Measurements from ENCODE around the gene ZMPSTE24.
"Not testable (repeated sequence)": the region's sequence is repeated elsewhere in the genome, so short reads cannot be mapped to it uniquely, and the experiment has no call there.

ZMPSTE24 gene

DNA sequence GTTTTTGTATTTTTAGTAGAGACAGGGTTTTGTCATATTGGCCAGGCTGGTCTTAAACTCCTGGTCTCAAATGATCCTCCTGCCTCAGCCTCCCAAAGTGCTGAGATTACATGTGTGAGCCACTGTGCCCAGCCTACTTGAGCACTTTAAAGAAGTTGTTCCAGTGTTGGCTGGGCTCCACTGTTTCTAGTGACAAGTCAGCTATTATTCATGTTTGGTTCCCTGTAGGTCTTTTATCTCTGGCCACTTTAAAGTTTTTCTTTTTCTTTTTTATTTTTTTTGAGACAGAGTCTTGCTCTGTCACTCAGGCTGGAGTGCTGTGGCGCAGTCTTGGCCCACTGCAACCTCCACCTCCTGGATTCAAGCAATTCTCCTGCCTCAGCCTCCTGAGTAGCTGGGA lies 73.4 kb downstream of the ZMPSTE24 start:
- not testable (repeated sequence) for DNase-seq

DNA sequence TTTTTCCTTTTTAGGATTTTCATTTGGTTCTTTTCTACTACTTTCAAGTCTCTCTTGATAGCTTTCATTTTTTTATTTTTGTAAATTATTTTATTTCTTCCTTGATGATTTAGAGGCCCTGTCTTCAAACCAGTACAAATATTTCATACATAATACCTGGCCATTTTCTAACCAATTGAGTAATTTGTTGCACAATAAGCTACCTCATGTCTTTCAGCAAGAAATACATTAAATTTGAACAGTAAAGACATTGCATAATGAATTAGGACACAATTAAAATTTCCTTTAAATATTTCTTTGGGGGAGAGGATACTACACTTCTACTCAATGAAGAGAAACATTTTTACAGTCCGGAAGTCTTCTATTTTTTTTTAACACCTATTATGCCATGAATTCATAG lies 74.7 kb downstream of the ZMPSTE24 start:
- no peak for DNase-seq

DNA sequence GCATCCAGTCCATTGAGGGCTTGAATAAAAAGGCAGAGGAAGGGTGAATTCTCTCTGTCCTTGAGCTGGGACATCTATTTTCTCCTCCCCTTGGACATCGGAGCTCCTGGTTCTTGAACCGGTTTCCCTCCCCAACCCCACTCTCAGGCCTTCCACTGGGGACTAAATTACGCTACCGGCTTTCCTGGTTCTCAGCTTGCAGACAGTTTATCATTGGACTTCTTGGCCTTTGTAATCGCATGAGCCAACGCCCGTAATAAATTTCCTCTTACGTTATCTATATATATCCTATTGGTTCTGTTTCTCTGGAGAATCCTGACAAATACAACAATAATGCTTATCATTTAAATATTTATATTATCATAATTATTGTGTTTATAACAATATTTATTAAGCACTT lies 79.4 kb downstream of the ZMPSTE24 start:
- DNase-seq, result no peak

GRCh38 chr1:40338745-40339419 lies 80.8 kb downstream of the ZMPSTE24 start:
- DNase-seq, result peak; percentile 51

DNA sequence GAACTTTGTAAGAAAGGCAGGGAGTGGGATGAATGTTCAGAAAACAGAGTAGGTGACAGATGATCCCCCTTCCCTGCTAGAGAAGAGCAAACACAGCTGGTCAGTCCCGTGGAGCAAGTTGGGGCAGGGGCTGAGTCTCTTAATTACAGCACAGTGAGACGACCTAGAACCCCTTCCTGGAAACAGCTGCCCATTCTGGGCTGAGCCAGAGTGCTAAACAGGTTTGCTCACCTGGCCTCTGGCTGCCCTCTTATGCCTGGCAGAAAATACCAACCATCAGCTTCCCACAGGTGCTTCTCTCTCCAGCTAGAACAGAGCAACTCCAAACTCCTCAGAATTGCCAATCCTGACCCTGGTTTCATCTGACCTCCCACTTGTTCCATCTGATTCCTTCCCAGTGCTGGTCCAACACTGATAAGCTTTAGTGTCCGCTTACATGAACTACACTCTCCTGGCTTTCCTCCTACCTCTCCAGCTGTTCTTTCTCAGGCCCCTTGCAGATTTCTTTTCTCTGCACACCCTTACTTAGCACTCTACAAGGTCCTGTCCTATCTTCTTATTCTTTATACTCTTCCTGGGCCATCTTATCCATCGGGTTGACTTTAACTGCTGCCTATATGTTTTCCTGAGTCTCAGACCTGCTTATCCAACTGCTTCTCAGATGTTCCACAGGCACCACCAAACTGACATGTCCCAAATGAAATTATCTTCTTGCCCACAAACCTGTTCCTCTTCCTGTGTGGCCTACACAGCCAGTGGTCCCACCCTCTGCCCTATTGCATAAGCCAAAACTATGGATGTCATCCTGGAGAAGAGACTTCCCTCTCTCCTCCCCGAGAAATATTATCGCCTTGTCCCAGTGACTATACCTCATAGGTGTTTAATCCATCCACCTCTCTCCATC lies 81.6 kb downstream of the ZMPSTE24 start:
- no peak for DNase-seq

- DNase-seq, result no peak
Observed at GRCh38 chr1:40341491-40342380, 83.7 kb downstream of the ZMPSTE24 start.

DNA sequence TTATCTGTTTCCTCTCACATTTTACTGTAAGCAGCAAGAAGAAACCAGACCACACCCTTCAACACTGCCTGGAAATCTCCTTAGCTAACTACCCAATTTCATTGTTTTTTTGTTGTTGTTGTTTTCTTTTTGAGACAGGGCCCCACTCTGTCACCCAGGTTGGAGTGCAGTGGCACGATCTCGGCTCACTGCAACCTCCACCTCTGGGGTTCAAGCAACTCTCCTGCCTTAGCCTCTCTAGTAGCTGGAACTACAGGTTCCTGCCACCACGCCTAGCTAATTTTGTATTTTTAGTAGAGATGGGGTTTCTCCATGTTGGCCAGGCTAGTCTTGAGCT lies 84.3 kb downstream of the ZMPSTE24 start:
- not testable (repeated sequence) for DNase-seq
